GM21390 (cell line): ENCODE results near the gene UST.
A peak's percentile ranks its signal among the peaks of the same experiment; 100 is the strongest.
"Not testable (repeated sequence)": the region's sequence is repeated elsewhere in the genome, so short reads cannot be mapped to it uniquely, and the experiment has no call there.

Experiments used
- ATAC-seq: cut with Tn5 transposase; IDR thresholded peaks from one replicate; pipeline ENCODE4 v1.9.1; 2021; ENCODE audit not compliant: unreplicated experiment

Gene UST

DNA sequence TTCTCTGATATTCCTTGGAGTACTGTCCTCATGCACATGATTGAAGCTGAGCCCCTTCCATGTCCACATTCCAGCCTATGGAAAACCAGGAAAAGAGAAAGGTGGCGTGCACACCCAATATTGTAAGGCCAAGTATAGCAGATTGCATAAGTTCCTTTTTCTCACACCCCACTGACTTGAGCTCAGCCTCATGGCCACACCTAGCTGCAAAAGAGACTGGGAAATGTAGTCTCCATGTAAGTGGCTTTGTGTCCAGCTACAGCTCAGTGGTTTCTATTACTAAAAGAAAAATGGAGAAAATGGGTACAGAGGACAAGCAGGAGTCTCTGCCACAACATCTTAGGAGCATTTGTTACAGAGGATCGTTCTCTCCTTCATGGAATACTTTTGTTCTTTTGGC, 10.8 kb upstream of the UST start:
- no peak for ATAC-seq

DNA sequence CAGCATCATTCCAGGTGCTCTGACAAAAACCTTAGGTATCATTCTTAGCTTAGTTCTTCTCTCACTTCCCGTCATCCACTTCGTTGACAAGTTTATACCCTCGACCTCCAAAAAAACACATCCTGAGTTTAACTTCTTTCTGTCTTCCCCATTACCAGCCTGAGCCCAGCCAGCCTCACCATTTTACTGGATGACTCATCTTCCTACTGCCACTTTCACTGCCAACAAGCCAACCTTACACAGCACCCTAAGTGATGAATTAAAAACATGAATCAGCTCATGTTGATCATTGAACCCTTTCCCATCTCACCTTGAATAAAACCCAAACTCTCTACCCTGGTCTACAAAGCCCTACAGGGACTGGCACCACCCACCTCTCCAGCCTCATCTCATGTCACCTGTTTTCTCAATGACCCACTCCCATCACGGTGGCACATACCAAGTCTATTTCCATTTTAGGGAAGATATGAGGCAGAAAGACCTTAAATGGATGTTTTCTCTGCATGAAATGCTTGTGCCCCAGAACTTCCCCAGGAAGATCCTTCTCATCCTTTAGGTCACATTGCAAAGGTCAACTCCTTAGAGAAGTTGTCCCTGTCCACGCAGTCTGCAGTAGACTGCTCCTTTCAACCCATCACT, 9.9 kb upstream of the UST start:
- ATAC-seq: no peak

DNA sequence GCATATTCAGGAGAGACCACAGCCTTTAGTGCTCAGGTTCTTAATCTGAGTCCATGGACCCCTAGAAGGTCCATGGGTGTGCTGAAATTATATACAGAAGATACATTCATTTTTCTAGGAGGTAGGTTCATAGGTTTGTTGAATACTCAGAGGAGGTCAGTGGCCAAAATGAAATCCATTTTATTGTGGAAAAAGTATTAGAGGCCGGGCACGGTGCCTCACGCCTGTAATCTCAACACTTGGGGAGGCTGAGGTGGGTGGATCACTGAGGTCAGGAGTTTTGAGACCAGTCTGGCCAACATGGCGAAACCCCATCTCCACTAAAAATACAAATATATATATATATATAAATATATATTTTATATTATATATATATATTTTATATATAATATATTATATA, 9.0 kb upstream of the UST start:
- no peak for ATAC-seq

DNA sequence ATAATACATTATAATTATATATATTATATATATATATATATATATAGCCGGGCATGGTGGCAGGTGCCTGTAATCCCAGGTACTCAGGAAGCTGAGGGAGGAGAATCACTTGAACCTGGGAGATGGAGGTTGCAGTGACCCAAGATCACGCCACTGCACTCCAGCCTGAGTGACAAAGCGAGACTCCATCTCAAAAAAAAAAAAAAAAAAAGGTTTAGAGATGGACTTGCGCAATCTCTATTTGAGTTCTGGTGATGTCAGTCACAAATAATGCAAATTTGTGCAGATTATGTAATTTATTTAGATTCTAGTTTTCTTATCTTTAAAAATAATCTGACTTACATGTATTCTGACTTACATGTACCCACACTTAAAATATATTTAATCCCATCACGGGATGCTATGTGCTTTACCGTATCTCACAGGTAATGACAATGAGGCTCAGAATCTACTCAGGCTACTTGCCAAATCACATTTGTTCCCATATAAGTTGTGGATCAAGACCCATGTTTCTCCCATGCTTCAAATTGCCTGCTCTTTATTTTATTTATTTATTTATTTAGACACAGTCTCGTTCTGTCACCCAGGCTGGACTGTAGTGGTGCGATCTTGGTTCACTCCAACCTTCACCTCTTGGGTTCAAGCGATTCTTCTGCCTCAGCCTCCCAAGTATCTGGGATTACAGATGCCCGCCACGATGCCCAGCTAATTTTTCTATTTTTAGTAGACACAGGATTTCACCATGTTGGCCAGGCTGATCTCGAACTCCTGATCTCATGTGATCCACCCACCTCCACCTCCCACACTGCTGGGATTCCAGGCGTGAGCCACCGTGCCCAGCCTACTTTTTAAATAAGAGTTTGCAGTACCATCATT, 7.6 kb upstream of the UST start:
- no peak for ATAC-seq

DNA sequence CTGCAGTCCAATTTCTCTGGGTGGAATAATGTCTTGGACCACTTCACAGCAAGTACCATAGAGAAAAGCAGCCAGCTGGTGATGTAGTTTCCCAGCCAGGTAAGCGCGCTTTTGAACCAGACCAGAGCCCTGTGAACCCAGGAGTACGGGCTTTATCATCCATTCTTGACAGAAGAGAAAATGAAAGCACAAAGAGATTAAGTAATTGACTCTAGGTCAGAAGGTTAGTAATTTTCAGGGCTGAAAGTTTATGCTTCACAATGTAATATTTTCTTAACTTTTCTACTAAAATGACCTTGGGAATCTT, 7.1 kb upstream of the UST start:
- no peak for ATAC-seq

DNA sequence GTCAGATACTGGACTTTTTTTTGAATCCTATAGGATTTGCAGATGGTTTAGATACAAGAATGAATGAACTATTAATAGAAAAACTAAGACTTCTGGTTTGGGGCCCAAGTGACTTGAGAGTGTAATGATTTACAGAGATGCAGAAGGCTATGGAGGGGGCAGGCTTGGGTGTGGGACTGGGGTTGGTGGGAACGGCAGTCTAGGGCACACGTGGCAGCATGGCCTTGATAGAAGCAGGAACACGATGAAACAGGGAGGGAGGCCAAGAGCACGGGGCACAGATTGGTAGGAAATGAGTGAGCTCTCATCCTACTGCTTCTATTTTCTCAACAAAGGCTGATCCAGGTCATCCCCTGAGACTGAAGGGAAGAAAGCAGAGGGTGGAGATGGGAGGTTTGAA, 3.4 kb upstream of the UST start:
- ATAC-seq: no peak

DNA sequence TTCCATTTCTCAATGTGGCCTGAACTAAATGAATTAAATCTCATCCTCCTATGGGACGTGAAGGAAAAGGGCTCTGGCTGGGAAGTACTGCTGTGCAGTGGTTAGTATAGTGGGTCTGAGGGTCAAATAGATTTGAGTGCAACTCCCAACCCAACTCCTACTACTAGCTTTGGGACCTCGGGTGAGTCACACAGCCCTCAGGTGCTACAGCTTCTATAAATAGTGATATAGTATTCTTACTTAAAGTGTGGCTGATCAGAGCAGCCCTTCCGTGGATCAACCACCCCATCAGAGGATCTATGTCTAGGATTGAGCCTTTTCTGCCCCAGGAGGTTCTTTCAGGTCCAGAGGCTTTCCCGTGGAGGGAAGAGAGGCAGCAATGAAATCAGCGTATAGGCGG, 904 bp upstream of the UST start:
- no peak for ATAC-seq

GRCh38 chr6:148747145-148747470, 278 bp downstream of the UST start:
- no peak for ATAC-seq

- no peak for ATAC-seq
These were observed 788 bp downstream of the UST start for GRCh38 chr6:148747471-148748165.

DNA sequence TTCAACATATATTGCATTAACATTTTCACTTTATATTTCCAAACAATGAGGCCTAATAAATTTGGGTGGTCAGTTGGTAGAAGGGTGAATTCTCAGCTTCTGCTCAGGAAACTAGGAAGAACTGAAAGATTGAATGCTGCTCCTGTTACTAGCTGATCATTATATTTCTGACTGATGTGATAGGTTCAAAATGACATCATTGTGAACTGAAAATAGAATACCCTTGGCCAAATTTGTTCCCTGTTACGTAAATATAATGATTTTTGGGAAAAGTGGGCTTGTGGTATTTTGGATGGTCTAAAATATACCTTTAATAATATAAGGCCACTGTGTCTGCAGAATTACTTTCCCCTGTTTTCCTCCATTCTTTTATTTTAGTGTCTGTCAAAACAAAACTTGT, 2.8 kb downstream of the UST start:
- ATAC-seq: no peak

GRCh38 chr6:148750838-148751792, 4.3 kb downstream of the UST start:
- ATAC-seq: no peak

DNA sequence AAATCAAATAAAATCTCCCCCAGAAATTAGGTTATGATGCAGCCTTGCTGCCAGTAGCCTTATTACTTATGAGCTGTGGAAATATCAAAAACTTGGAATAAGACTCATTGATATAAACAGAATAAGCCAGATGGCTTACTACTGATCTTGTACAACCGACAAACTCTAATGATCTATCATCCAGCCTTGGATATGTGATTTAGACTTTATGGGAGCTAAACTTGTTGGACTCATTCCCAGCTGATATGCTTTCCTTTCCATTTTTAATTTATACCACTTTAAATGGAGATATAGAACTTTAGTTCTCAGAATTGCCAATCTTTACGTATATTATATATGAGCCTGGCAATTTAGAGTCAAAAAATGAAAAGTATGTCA, 5.0 kb downstream of the UST start:
- no peak for ATAC-seq

- ATAC-seq: not testable (repeated sequence)
These were observed 8.5 kb downstream of the UST start for GRCh38 chr6:148755379-148755778.

- no peak for ATAC-seq
These were observed 11.2 kb downstream of the UST start for GRCh38 chr6:148757944-148758480.

- ATAC-seq: peak; percentile 75
These were observed 11.7 kb downstream of the UST start for GRCh38 chr6:148758492-148758891.

- no peak for ATAC-seq
These were observed 13.4 kb downstream of the UST start for GRCh38 chr6:148760258-148760534.

- peak; percentile 36 for ATAC-seq
These were observed 14.0 kb downstream of the UST start for GRCh38 chr6:148760568-148761526.

- peak; percentile 2 for ATAC-seq
These were observed 14.7 kb downstream of the UST start for GRCh38 chr6:148761527-148762011.

DNA sequence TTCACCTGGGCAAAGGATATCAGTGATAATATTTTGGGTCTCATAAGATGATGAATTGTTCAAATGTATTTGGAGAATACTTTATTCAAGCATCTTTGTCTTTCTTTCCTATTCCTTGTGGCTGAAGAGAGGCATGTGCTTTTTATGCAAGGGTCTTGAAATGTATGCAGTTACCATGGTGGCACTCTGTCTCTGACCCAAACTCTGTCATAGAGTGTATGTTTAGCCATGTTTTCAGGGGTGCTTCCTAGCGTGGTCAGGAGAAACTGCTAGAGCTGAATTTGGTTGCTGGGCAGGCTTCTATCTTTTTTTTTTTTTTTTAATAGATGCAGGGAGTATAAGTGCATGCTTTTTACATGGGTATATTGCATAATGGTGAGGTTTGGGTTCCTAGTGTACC, 15.4 kb downstream of the UST start:
- no peak for ATAC-seq
